Endothelial cell of umbilical vein (primary cell): ENCODE measurements around the gene NGRN.
"Not testable (repeated sequence)": the region's sequence is repeated elsewhere in the genome, so short reads cannot be mapped to it uniquely, and the experiment has no call there.

ENCODE experiments used
- EZH2 ChIP-seq: IDR thresholded peaks from 2 replicates; pipeline ENCODE4 v1.6.1; 2012; ENCODE audit warnings: borderline replicate concordance, low read depth, mild to moderate bottlenecking, moderate library complexity, low read length, inconsistent platforms; ENCODE audit not compliant: severe bottlenecking
- FOS ChIP-seq: IDR thresholded peaks from 2 replicates; pipeline ENCODE4 v1.6.1; 2011; ENCODE audit warnings: mild to moderate bottlenecking, low read length, moderate library complexity, borderline replicate concordance; ENCODE audit not compliant: insufficient read depth
- GATA2 ChIP-seq: IDR thresholded peaks from 2 replicates; pipeline ENCODE4 v1.7.0; 2011; ENCODE audit warnings: low read depth, mild to moderate bottlenecking, moderate library complexity, mixed read lengths, low read length; ENCODE audit not compliant: insufficient read length, insufficient read depth
- JUN ChIP-seq: IDR thresholded peaks from 2 replicates; pipeline ENCODE4 v1.6.1; 2011; ENCODE audit warnings: borderline replicate concordance, low read depth; ENCODE audit not compliant: insufficient read length, insufficient read depth
- POLR2A ChIP-seq: IDR thresholded peaks from 2 replicates; pipeline ENCODE4 v1.6.1; 2012; ENCODE audit warnings: low read depth, mild to moderate bottlenecking, control low read depth, low read length
- POLR2AphosphoS5 ChIP-seq: IDR thresholded peaks from 2 replicates; pipeline ENCODE4 v1.6.1; 2012; ENCODE audit warnings: low read depth, mild to moderate bottlenecking, control low read depth, low read length, moderate library complexity; ENCODE audit not compliant: insufficient read depth
- TF ChIP-seq, protein P1 (sequence below), 2 donors: IDR thresholded peaks; 1 replicate in 1 of 2; 2 replicates in 1 of 2; pipeline ENCODE4 v1.5.1; 2011; ENCODE audit warnings: low read length in 2 of 2, mild to moderate bottlenecking in 2 of 2, moderate library complexity in 2 of 2, control low read depth in 1 of 2, inconsistent platforms in 1 of 2, low read depth in 1 of 2; ENCODE audit not compliant: insufficient read depth in 1 of 2; ENCODE audit errors: extremely low read depth in 1 of 2
- TF ChIP-seq, protein P2 (sequence below): IDR thresholded peaks from 2 replicates; pipeline ENCODE4 v1.6.1; 2011; ENCODE audit not compliant: insufficient read depth, insufficient read length

GRCh38 chr15:90305355-90305754 lies 39.9 kb downstream of the NGRN start:
- TF ChIP-seq, protein P1, sequence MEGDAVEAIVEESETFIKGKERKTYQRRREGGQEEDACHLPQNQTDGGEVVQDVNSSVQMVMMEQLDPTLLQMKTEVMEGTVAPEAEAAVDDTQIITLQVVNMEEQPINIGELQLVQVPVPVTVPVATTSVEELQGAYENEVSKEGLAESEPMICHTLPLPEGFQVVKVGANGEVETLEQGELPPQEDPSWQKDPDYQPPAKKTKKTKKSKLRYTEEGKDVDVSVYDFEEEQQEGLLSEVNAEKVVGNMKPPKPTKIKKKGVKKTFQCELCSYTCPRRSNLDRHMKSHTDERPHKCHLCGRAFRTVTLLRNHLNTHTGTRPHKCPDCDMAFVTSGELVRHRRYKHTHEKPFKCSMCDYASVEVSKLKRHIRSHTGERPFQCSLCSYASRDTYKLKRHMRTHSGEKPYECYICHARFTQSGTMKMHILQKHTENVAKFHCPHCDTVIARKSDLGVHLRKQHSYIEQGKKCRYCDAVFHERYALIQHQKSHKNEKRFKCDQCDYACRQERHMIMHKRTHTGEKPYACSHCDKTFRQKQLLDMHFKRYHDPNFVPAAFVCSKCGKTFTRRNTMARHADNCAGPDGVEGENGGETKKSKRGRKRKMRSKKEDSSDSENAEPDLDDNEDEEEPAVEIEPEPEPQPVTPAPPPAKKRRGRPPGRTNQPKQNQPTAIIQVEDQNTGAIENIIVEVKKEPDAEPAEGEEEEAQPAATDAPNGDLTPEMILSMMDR (IDR thresholded peaks at IDR 0.05; ENCODE audit: extremely low read depth in 1 of 2, insufficient read depth in 1 of 2, low read depth in 1 of 2, low read length in 2 of 2): not testable (repeated sequence)
- not testable (repeated sequence) for TF ChIP-seq EZH2, GATA2, POLR2A, JUN, POLR2AphosphoS5, FOS
- TF ChIP-seq, protein P2, sequence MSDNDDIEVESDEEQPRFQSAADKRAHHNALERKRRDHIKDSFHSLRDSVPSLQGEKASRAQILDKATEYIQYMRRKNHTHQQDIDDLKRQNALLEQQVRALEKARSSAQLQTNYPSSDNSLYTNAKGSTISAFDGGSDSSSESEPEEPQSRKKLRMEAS: not testable (repeated sequence)
